Activated effector memory CD4-positive, alpha-beta T cell treated with anti-CD3 and anti-CD28 coated beads, Interleukin-2, amount 50 U/mL, for 16 hours (primary cell): Measurements from ENCODE around the gene ICA1.
"Not testable (repeated sequence)": the region's sequence is repeated elsewhere in the genome, so short reads cannot be mapped to it uniquely, and the experiment has no call there.

ENCODE experiments used
- DNase-seq: peaks from one replicate; pipeline ENCODE4 v3.0.0-alpha.2; 2020

The ICA1 gene

GRCh38 chr7:8261711-8262695 lies at the start of gene ICA1:
TSS of gene ICA1 (minus strand) at chr7:8262167. CDS start at chr7:8235926, 26,241 bp downstream.
- no peak for DNase-seq

GRCh38 chr7:8310876-8311275 lies 48.9 kb upstream of the ICA1 start:
- no peak for DNase-seq

- no peak for DNase-seq
Measured at GRCh38 chr7:8305625-8306388, 43.8 kb upstream of the ICA1 start.

- DNase-seq = no peak
Measured at GRCh38 chr7:8305104-8305503, 43.1 kb upstream of the ICA1 start.

- no peak for DNase-seq
Measured at GRCh38 chr7:8303904-8304528, 42.0 kb upstream of the ICA1 start.

- not testable (repeated sequence) for DNase-seq
Measured at GRCh38 chr7:8297023-8297422, 35.1 kb upstream of the ICA1 start.

- DNase-seq = no peak
Measured at GRCh38 chr7:8296362-8296659, 34.3 kb upstream of the ICA1 start.

- DNase-seq = no peak
Measured at GRCh38 chr7:8295638-8296361, 33.8 kb upstream of the ICA1 start.

GRCh38 chr7:8291397-8292141 lies 29.6 kb upstream of the ICA1 start:
- no peak for DNase-seq

- DNase-seq = no peak
Measured at GRCh38 chr7:8290645-8291308, 28.8 kb upstream of the ICA1 start.

- DNase-seq = no peak
Measured at GRCh38 chr7:8286118-8286517, 24.2 kb upstream of the ICA1 start.

- no peak for DNase-seq
Measured at GRCh38 chr7:8285155-8285554, 23.2 kb upstream of the ICA1 start.

GRCh38 chr7:8284606-8285005 lies 22.6 kb upstream of the ICA1 start:
- no peak for DNase-seq

- DNase-seq = no peak
Measured at GRCh38 chr7:8283968-8284367, 22.0 kb upstream of the ICA1 start.

GRCh38 chr7:8282871-8283270 lies 20.9 kb upstream of the ICA1 start:
- DNase-seq = no peak

- no peak for DNase-seq
Measured at GRCh38 chr7:8282162-8282561, 20.2 kb upstream of the ICA1 start.

GRCh38 chr7:8278183-8278582 lies 16.2 kb upstream of the ICA1 start:
- DNase-seq = no peak

GRCh38 chr7:8277394-8277982 lies 15.5 kb upstream of the ICA1 start:
- no peak for DNase-seq

GRCh38 chr7:8274589-8274988 lies 12.6 kb upstream of the ICA1 start:
- no peak for DNase-seq

- DNase-seq = no peak
Measured at GRCh38 chr7:8271960-8272359, 10.0 kb upstream of the ICA1 start.

GRCh38 chr7:8263048-8263447 lies 1.1 kb upstream of the ICA1 start:
- no peak for DNase-seq
